Parathyroid adenoma (tissue), 2 donors: Measurements from ENCODE around the gene STX2.
"Not testable (repeated sequence)": the region's sequence is repeated elsewhere in the genome, so short reads cannot be mapped to it uniquely, and the experiment has no call there.

Experiments
- H2AFZ ChIP-seq: fragments of 300-600 bp; sonication (generic); one replicate; pipeline ENCODE4 v1.7.0; 2017; ENCODE audit warnings: antibody characterized with exemption, mild to moderate bottlenecking
- H3K27ac ChIP-seq: fragments of 300-600 bp; sonication (generic); one replicate; pipeline ENCODE4 v1.7.0; 2017
- H3K27me3 ChIP-seq: fragments of 300-600 bp; sonication (generic); one replicate; pipeline ENCODE4 v1.7.0; 2017; ENCODE audit warnings: low read length; ENCODE audit not compliant: control insufficient read depth, insufficient read depth
- H3K36me3 ChIP-seq: fragments of 300-600 bp; sonication (generic); one replicate; pipeline ENCODE4 v1.7.0; 2017; ENCODE audit warnings: low read length; ENCODE audit not compliant: control insufficient read depth, insufficient read depth
- H3K4me1 ChIP-seq: fragments of 300-600 bp; sonication (generic); one replicate; pipeline ENCODE4 v1.7.0; 2017; ENCODE audit warnings: control low read depth
- H3K4me2 ChIP-seq: fragments of 300-600 bp; sonication (generic); one replicate; pipeline ENCODE4 v1.7.0; 2017; ENCODE audit warnings: low read length
- H3K4me3 ChIP-seq: fragments of 300-600 bp; sonication (generic); one replicate; pipeline ENCODE4 v1.7.0; 2017; ENCODE audit warnings: low read depth, low read length
- H3K79me2 ChIP-seq: fragments of 300-600 bp; sonication (generic); one replicate; pipeline ENCODE4 v1.7.0; 2017; ENCODE audit warnings: control low read depth
- H3K9ac ChIP-seq: fragments of 300-600 bp; sonication (generic); one replicate; pipeline ENCODE4 v1.7.0; 2017; ENCODE audit warnings: mild to moderate bottlenecking
- H3K9me3 ChIP-seq: fragments of 300-600 bp; sonication (generic); one replicate; pipeline ENCODE4 v1.7.0; 2017; ENCODE audit warnings: low read length; ENCODE audit not compliant: control insufficient read depth
- TF ChIP-seq, protein P1 (sequence below): fragments of 300-600 bp; sonication (generic); IDR thresholded peaks from one replicate; pipeline ENCODE4 v1.7.0; 2017; ENCODE audit warnings: antibody characterized with exemption, mild to moderate bottlenecking
- donor health status: primary hyperparathyroidism.

STX2 gene

GRCh38 chr12:130870442-130871285, 31.6 kb upstream of the STX2 start:
- peak overlapping the region; percentile 56 for H3K4me2 ChIP-seq
- H2AFZ ChIP-seq: peak overlapping the region; percentile 98
- peak overlapping the region; percentile 34 for H3K4me3 ChIP-seq
- H3K27me3 ChIP-seq: no peaks in the 10 kb centered on the region
- no peaks in the 10 kb centered on the region for H3K9me3 ChIP-seq
- TF ChIP-seq, protein P1, sequence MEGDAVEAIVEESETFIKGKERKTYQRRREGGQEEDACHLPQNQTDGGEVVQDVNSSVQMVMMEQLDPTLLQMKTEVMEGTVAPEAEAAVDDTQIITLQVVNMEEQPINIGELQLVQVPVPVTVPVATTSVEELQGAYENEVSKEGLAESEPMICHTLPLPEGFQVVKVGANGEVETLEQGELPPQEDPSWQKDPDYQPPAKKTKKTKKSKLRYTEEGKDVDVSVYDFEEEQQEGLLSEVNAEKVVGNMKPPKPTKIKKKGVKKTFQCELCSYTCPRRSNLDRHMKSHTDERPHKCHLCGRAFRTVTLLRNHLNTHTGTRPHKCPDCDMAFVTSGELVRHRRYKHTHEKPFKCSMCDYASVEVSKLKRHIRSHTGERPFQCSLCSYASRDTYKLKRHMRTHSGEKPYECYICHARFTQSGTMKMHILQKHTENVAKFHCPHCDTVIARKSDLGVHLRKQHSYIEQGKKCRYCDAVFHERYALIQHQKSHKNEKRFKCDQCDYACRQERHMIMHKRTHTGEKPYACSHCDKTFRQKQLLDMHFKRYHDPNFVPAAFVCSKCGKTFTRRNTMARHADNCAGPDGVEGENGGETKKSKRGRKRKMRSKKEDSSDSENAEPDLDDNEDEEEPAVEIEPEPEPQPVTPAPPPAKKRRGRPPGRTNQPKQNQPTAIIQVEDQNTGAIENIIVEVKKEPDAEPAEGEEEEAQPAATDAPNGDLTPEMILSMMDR: no peak
- H3K4me1 ChIP-seq: peaks cover 6% of the 10 kb centered on the region
- H3K9ac ChIP-seq: no peak overlapping the region
- no peaks in the 10 kb centered on the region for H3K79me2 ChIP-seq
- peak overlapping the region; percentile 45 for H3K27ac ChIP-seq
- peaks cover 3% of the 10 kb centered on the region for H3K36me3 ChIP-seq

GRCh38 chr12:130868412-130868811, 29.4 kb upstream of the STX2 start:
- H3K27ac ChIP-seq: no peak overlapping the region
- no peaks in the 10 kb centered on the region for H3K79me2 ChIP-seq

GRCh38 chr12:130863298-130863697, 24.2 kb upstream of the STX2 start:
- Histone ChIP-seq H3K9ac (no peak overlapping the region), H3K9me3 (no peaks in the 10 kb centered on the region), H3K79me2 (no peaks in the 10 kb centered on the region), H3K27me3 (no peaks in the 10 kb centered on the region), H3K4me2 (no peak overlapping the region), H3K27ac (no peak overlapping the region), H3K4me3 (no peak overlapping the region), H2AFZ (no peak overlapping the region), H3K36me3 (no peaks in the 10 kb centered on the region), H3K4me1 (no peaks in the 10 kb centered on the region)
- TF ChIP-seq, protein P1: no peak

More at GRCh38 chr12:130868412-130868811, 29.4 kb upstream of the STX2 start:
- Histone ChIP-seq H3K9me3 (no peaks in the 10 kb centered on the region), H2AFZ (no peak overlapping the region), H3K9ac (no peak overlapping the region), H3K27me3 (no peaks in the 10 kb centered on the region), H3K4me2 (no peak overlapping the region), H3K4me3 (no peak overlapping the region), H3K4me1 (peaks cover 6% of the 10 kb centered on the region), H3K36me3 (peaks cover 3% of the 10 kb centered on the region)
- TF ChIP-seq, protein P1: no peak

- not testable (repeated sequence) for H3K4me3 ChIP-seq, H3K9ac ChIP-seq, H2AFZ ChIP-seq, H3K9me3 ChIP-seq, H3K36me3 ChIP-seq, H3K4me1 ChIP-seq, H3K4me2 ChIP-seq, H3K27me3 ChIP-seq, H3K27ac ChIP-seq, H3K79me2 ChIP-seq
Observed at GRCh38 chr12:130862771-130863170, 23.7 kb upstream of the STX2 start.

DNA sequence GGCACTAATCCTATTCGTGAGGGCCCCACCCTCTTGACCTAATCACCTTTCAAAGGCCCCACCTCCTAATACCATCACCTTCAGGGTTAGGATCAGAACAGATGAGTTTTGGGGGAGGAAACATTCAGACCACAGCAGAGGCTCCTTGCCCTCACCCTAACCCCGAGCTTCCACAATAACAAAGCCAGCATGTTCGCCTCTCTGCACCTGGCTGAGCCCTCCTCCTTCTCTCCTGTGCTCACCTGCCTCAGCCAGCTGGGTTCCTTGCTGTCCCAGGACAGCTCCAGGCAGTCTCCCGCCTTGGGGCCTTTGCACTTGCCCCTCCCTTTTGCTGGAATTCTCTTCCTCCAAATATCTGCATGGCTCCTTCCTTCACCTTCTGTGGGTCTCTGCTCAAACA, 23.1 kb upstream of the STX2 start:
- no peaks in the 10 kb centered on the region for H3K27me3 ChIP-seq
- TF ChIP-seq, protein P1: no peak

More for the DNA sequence above, 23.1 kb upstream of the STX2 start:
- no peaks in the 10 kb centered on the region for H3K4me1 ChIP-seq
- no peak overlapping the region for H2AFZ ChIP-seq
- H3K79me2 ChIP-seq: no peaks in the 10 kb centered on the region
- no peak overlapping the region for H3K4me2 ChIP-seq
- H3K4me3 ChIP-seq: no peak overlapping the region
- no peaks in the 10 kb centered on the region for H3K9me3 ChIP-seq
- H3K9ac ChIP-seq: no peak overlapping the region
- H3K27ac ChIP-seq: no peak overlapping the region
- no peaks in the 10 kb centered on the region for H3K36me3 ChIP-seq
